Gastroesophageal sphincter (tissue), 3 donors: ENCODE measurements around the gene CENPU.

Source experiments
- EP300 ChIP-seq: sonication (generic); formaldehyde crosslinking; IDR thresholded peaks from one replicate; pipeline ENCODE4 v1.6.1; 2017; ENCODE audit warnings: antibody characterized with exemption, mild to moderate bottlenecking
- TF ChIP-seq, protein P1 (sequence below), 4 experiments: fragments of 200-600 bp in 2 of 4; fragments of 450-650 bp in 2 of 4; sonication (generic) in 1 of 4; IDR thresholded peaks; one replicate each; pipeline ENCODE4 v1.5.1; 2017 to 2019; ENCODE audit warnings: antibody characterized with exemption in 4 of 4, mild to moderate bottlenecking in 2 of 4, moderate library complexity in 2 of 4

DNA sequence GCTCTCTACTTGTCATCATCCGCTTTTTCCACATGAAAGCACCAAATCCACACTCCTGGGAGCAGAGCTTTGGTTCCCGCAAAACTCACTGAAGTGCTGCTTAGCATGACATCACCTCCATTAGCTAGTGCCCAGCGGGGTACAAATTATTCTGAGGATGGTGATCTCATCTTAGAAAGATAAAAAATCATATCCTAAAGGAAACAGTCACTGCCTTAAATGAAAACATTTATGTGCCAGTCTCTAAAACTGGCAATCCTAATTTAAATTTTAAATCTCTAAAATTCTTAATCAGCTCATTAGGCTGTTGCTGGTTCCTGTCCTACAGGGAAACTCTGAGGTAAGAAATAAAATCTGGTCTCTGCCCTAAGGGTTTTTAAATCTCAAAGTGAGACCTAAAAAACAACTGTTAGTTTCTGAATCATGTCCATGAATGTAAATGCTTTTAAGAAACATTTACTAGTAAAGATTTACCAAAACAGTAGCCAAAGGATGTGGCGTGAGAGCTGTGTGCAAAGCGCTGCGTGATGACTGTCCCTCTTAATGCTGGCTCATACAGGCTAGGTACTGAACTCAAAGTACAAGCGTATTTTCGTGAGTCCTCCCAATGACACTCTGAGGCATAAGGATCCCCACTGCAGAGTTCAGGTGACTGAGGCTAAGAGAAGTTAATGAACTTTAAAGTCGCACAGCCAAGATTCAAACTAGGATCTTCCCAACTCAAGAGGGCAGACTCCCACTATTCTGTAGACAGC, 89.2 kb downstream of the CENPU start:
- TF ChIP-seq, protein P1, sequence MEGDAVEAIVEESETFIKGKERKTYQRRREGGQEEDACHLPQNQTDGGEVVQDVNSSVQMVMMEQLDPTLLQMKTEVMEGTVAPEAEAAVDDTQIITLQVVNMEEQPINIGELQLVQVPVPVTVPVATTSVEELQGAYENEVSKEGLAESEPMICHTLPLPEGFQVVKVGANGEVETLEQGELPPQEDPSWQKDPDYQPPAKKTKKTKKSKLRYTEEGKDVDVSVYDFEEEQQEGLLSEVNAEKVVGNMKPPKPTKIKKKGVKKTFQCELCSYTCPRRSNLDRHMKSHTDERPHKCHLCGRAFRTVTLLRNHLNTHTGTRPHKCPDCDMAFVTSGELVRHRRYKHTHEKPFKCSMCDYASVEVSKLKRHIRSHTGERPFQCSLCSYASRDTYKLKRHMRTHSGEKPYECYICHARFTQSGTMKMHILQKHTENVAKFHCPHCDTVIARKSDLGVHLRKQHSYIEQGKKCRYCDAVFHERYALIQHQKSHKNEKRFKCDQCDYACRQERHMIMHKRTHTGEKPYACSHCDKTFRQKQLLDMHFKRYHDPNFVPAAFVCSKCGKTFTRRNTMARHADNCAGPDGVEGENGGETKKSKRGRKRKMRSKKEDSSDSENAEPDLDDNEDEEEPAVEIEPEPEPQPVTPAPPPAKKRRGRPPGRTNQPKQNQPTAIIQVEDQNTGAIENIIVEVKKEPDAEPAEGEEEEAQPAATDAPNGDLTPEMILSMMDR (IDR thresholded peaks at IDR 0.05): no peak
- TF ChIP-seq EP300: no peak
